ENCODE data around the gene SYMPK. TPM values are rescaled to one million over a fixed set of nuclear protein-coding genes. Genes with fewer than 3 reads are reported as not detected.

SYMPK gene
- total RNA-seq, 4 donors from 2014 or later = 15.7 to 50.5 (median 28.8) TPM

DNA sequence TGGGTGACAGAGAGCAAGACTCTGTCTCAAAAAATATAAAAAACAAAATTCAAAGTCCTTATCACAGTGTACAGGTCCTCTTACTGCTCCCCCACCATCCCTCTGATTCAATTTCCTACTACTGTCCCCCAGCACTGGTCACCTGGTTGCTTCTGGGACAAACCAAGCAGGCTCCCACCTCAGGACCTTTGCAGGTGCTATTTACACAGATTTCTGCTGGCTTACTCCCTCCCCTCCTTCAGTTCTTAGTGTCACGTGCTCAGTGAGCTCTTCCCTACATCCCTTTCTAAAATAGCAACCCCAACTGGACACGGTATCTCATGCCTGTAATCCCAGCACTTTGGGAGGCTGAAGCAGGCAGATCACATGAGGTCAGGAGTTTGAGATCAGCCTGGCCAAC, 17.0 kb upstream of the SYMPK start:
- TF ChIP-seq, protein P1, sequence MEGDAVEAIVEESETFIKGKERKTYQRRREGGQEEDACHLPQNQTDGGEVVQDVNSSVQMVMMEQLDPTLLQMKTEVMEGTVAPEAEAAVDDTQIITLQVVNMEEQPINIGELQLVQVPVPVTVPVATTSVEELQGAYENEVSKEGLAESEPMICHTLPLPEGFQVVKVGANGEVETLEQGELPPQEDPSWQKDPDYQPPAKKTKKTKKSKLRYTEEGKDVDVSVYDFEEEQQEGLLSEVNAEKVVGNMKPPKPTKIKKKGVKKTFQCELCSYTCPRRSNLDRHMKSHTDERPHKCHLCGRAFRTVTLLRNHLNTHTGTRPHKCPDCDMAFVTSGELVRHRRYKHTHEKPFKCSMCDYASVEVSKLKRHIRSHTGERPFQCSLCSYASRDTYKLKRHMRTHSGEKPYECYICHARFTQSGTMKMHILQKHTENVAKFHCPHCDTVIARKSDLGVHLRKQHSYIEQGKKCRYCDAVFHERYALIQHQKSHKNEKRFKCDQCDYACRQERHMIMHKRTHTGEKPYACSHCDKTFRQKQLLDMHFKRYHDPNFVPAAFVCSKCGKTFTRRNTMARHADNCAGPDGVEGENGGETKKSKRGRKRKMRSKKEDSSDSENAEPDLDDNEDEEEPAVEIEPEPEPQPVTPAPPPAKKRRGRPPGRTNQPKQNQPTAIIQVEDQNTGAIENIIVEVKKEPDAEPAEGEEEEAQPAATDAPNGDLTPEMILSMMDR (IDR thresholded peaks at IDR 0.05; ENCODE audit: low read depth) = no peak

DNA sequence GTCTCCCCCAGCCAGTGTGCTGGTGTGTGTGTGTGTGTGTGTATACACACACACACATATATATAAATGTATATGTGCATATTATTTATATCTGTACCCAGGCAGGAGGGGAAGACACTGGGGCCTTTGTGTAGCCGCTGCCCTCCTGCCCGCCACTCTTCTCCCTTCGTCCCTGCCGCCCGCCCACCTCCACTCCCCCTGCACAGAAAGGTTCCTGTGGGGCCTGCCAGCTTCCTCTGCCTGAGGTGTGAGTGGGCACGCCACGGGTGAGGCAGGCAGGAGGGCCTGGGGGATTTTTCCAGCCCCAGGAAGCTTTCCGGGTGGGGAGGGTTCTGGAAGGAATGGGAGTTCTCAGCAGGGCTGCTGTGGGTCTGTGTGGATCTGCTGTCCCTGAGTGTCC, 16.1 kb upstream of the SYMPK start:
- TF ChIP-seq, protein P1 (IDR thresholded peaks at IDR 0.05; ENCODE audit: low read depth) = no peak

DNA sequence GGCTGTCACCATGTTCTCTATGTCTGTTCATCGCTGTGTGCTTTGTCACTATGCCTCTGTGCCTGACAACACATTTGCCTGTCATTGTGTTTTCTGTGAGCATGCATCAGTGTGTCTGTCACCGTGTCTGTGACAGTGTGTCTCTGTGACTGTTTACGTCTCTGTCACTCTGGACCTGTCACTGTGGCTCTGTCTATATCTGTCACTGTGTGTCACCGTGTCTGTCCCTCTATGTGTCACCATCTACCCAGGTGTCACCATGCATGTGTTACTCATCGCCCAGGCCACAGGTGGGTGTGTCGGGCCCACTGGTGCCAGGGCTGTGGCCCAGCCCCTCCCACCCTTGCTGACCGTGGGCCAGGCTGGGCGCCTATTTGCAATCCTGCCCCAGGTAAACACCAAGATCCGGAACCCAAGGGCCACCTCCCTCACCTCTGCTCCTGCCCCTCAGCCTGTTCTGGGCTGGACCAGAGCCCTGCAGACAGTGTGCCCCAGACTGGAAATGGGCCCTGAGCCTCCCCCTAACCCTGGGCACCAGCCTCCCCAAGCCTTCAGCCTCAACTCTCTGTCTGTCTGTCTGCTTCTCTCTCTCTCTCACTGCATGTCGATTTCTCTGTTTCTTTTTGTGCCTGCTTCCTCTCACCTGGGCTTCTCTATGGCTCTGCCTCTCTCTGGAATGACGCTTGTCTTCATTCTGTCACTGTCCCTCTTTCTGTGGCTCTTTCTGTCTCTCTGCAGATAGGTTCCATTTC, 15.3 kb upstream of the SYMPK start:
- TF ChIP-seq, protein P1 (IDR thresholded peaks at IDR 0.05; ENCODE audit: low read depth) = no peak

DNA sequence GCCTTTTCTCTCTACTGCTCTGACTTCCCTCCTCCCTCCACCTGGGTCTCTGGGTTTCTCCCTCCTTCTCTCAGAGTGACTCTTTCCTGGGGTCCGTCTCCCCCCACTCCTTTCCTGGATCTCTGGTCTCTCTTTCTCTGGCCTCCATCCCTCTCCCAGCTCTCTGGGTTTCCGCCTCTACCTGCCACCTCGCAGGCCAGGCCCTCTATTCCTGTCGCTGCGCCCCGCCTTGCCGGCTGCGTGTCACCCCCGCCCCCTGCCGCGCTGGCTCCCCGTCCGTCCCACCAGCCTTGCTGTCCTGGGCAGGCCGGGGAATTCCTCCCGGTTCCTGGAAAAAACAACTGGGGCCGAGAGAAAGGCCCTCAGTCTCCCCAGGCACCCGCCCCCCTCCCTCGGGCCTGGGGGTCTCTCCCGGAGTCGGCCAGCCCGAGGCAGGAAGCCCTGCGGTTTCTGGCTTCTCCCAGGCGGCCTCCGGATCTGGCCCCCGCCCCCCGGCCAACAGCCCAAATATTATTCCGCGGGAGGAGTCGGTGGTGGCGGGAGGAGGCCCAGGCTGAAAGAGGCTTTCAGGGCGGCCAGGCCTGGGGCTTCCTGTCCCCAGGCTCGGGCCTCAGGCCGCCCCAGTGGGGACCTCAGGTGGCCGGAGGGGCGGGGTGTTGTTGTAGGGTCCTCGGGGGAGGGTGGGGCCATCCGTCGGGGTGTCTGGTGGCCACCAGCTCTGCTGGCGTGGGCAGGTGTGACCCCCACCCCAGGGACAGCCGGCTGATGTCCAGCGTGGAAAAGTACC, 13.7 kb upstream of the SYMPK start:
- TF ChIP-seq, protein P1 (IDR thresholded peaks at IDR 0.05; ENCODE audit: low read depth) = no peak

DNA sequence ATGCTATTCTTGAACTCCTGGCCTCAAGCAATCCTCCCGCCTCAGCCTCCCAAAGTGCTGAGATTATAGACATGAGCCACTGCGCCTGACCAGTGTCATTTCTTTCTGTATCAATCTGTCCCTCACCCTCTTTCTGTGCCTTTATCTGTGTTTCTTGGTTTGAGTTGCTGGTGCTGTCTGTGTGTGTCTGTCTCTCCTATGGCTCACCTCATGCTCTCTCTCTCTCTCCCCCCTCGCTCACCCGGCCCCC, 13.1 kb upstream of the SYMPK start:
- TF ChIP-seq, protein P1 (IDR thresholded peaks at IDR 0.05; ENCODE audit: low read depth) = no peak

DNA sequence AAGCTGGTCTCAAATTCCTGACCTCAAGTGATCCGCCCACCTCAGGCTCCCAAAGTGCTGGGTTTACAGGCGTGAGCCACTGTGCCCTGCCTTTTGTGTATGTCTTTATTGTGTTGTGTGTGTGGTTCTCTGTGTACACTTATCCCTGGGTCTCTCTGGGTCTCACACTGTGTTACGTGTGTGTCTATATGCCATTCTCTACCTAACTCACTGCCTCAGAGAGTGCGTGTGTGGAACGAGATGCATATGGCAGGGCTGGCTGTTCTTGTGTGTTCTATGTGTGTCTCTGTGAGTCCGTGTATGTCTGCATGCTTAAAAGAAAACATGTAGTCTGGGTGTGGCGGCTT, 11.6 kb upstream of the SYMPK start:
- TF ChIP-seq, protein P1 (IDR thresholded peaks at IDR 0.05; ENCODE audit: low read depth) = no peak

DNA sequence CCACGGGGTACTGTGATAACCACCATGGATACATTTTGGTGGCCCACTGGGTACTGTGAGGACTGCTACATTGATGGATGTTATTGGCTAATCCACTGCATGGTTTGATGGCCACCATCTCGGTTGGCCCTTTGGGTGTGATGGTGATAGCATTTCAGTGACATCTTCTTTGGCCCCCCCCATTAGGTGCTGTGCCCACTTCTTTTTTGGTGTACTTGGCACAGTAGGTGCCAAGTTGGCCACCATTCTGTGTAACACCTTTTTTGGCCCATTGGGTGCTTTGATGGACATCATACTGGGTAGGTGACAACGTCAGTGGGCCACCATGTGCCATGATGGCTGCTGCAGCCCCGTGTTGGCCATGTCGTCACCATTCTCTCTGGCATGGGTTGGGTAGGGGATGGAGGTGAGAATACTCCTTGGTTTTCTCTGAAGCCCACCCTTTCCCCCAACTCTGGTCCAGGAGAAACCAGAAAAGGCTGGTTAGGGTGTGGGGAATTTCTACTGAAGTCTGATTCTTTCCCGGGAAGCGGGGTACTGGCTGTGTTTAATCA, 10.3 kb upstream of the SYMPK start:
- TF ChIP-seq, protein P1 (IDR thresholded peaks at IDR 0.05; ENCODE audit: low read depth) = no peak
